Left colon (tissue), 2 donors: ENCODE results near the gene DCLK3. TPM values are rescaled to one million over a fixed set of nuclear protein-coding genes. Genes with fewer than 3 reads are reported as not detected.

Experiments
- ATAC-seq: fragments of 200-7000 bp; cut with Tn5 transposase; one replicate; pipeline ENCODE4 v1.9.1; 2020; ENCODE audit warnings: mild to moderate bottlenecking, moderate library complexity
- DNase-seq, 2 donors: peaks; one replicate each; pipeline ENCODE4 v3.0.0-alpha.2; 2020
- intact Hi-C, 2 donors: fragments of 100-400 bp; cut with DNase I in 1 of 2; cut with micrococcal nuclease in 1 of 2; formaldehyde crosslinking; loops; one replicate each; pipeline versions ENCODE4 v1.11.2 to v1.14.0; 2022; cut with DNase I, micrococcal nuclease
- long read RNA-seq: library from polyadenylated mRNA; unstranded; transcript quantifications from one replicate; pipeline ENCODE4 v2.0.0, GENCODE V29; 2021
- total RNA-seq, 2 donors: library from RNA; stranded (reverse); fragmentation: NEBNext Ultra II Directional; extraction: Animal tissue kit (Norgen Biotek cat#: 25700); gene quantifications; one replicate each; pipeline ENCODE4 v1.2.1, GENCODE V29; 2021
- donor health status: DM: no; HTN: no; CAD: no.
- donor health status: DM: yes; HTN: yes; CAD: no.

Gene DCLK3
- total RNA-seq, result under 1 TPM; 0.11 to 0.46 TPM
- long read RNA-seq, result 0 reads

GRCh38 chr3:36763850-36764703 is at the start of gene DCLK3:
TSS of gene DCLK3 (minus strand) at chr3:36764553. CDS start at chr3:36764263, 290 bp downstream.
- ATAC-seq, result no peak
- DNase-seq, result no peak
- intact Hi-C loops, result no loop called here

- DNase-seq (no peak), ATAC-seq (no peak)
- intact Hi-C loops, result no loop called here
Measured at GRCh38 chr3:36813305-36813704, 49.0 kb upstream of the DCLK3 start.

- ATAC-seq, result no peak
- intact Hi-C loops, result no loop called here
- no peak for DNase-seq
Measured at GRCh38 chr3:36812240-36812639, 47.9 kb upstream of the DCLK3 start.

GRCh38 chr3:36811768-36812167 is 47.4 kb upstream of the DCLK3 start:
- no peak for ATAC-seq
- intact Hi-C loops, result no loop called here

GRCh38 chr3:36804295-36805055 is 40.1 kb upstream of the DCLK3 start:
- DNase-seq, result no peak
- ATAC-seq, result no peak
- intact Hi-C loops, result no loop called here

More at GRCh38 chr3:36811768-36812167, 47.4 kb upstream of the DCLK3 start:
- no peak for DNase-seq

- no peak for DNase-seq
- no peak for ATAC-seq
- intact Hi-C loops, result no loop called here
Measured at GRCh38 chr3:36803091-36803791, 38.9 kb upstream of the DCLK3 start.

- DNase-seq (no peak), ATAC-seq (no peak)
- intact Hi-C loops, result no loop called here
Measured at GRCh38 chr3:36800533-36801116, 36.3 kb upstream of the DCLK3 start.

- intact Hi-C loops, result no loop called here
- ATAC-seq, result no peak
- DNase-seq, result no peak
Measured at GRCh38 chr3:36796881-36797280, 32.5 kb upstream of the DCLK3 start.

- intact Hi-C loops, result no loop called here
- no peak for ATAC-seq
- DNase-seq, result no peak
Measured at GRCh38 chr3:36796161-36796560, 31.8 kb upstream of the DCLK3 start.

- DNase-seq, result no peak
- intact Hi-C loops, result no loop called here
- ATAC-seq, result no peak
Measured at GRCh38 chr3:36795622-36796021, 31.3 kb upstream of the DCLK3 start.

GRCh38 chr3:36792342-36792741 is 28.0 kb upstream of the DCLK3 start:
- no peak for ATAC-seq
- no peak for DNase-seq
- intact Hi-C loops, result no loop called here

- DNase-seq (no peak), ATAC-seq (no peak)
- intact Hi-C loops, result no loop called here
Measured at GRCh38 chr3:36790765-36791164, 26.4 kb upstream of the DCLK3 start.

- DNase-seq (no peak), ATAC-seq (no peak)
- intact Hi-C loops, result no loop called here
Measured at GRCh38 chr3:36786921-36787890, 22.9 kb upstream of the DCLK3 start.

GRCh38 chr3:36784138-36784635 is 19.8 kb upstream of the DCLK3 start:
- DNase-seq (no peak), ATAC-seq (no peak)
- intact Hi-C loops, result no loop called here

- DNase-seq (no peak), ATAC-seq (no peak)
- intact Hi-C loops, result no loop called here
Measured at GRCh38 chr3:36777424-36778218, 13.3 kb upstream of the DCLK3 start.

- intact Hi-C loops, result no loop called here
- DNase-seq (no peak), ATAC-seq (no peak)
Measured at GRCh38 chr3:36776436-36776835, 12.1 kb upstream of the DCLK3 start.

GRCh38 chr3:36774052-36774451 is 9.7 kb upstream of the DCLK3 start:
- intact Hi-C loops, result no loop called here
- no peak for ATAC-seq
- DNase-seq, result no peak
